HepG2 (cell line): Measurements from ENCODE around the gene HMGCS2.

Source experiments
- FOXK2 ChIP-seq: fragments of 450-650 bp; IDR thresholded peaks from 2 replicates; pipeline ENCODE4 v1.6.1; 2016
- RAD21 ChIP-seq: fragments of 450-650 bp; formaldehyde crosslinking; IDR thresholded peaks from 2 replicates; pipeline ENCODE4 v1.5.0; 2020; ENCODE audit warnings: mild to moderate bottlenecking

DNA sequence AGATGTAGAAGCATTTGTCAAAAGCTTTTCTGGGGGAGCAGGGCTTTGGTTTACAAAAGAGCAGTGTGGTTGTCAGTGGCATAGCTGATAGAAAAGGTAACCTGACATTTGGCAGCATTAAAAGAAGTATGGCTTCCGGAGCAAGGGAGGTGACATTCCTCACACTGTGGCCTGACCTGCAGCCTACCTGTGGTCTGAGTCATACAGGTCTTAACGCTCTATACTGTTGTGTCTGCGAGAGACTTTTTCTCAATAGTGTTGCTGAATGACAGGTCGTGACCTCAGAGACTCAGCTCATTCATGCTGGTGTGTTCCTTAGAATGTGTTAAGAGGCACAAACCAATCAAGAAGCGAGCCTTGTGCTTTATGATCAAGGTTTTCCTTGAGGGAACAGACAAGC, 37.6 kb downstream of the HMGCS2 start:
- no peak for TF ChIP-seq RAD21 (CRISPR knock-in tag)
- no peak for TF ChIP-seq FOXK2
